ENCODE data around the gene SORBS1. TPM values are rescaled to one million over a fixed set of nuclear protein-coding genes. Genes with fewer than 3 reads are reported as not detected.

Gene SORBS1
- total and polyA plus RNA-seq, 2 donors (not counting 3 experiments of a cell fraction or from before 2014, with no cell fraction given), result 2.0 to 7.9 TPM

DNA sequence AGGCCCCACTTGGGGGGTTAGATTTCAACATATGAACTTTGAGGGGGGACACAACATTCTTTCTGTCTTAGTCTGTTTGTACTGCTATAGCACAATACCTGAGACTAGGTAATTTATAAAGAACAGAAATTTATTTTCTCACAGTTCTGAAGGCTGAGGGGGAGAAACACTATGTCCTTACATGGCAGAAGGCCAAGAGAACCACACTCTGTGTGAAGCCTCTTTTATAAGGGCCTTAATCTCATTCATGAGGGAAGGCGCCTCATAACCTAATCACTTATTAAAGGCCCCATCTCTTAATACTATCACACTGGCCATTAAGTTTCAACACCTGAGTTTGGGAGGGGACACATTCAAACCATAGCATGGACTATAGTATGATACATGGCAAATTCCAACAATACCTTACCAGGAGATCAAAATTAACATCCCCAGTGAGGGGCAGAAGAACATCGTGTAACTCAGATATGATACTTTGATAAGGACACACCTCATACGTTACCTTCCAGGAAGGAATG, 261.1 kb downstream of the SORBS1 start:
- no TSS peak for BruUV-seq (replicated peaks)
- H3K4me3 ChIP-seq (replicated peaks in 1 of 3; ENCODE audit: insufficient read depth in 1 of 3, low read depth in 1 of 3, low read length in 3 of 3), result no peak overlapping the region
- POLR2A ChIA-PET, result no interaction called here
- H3K4me1 ChIP-seq (ENCODE audit: control insufficient read depth, extremely low read depth, insufficient read depth, low read length), result peaks cover 5% of the 10 kb centered on the region
- H3K79me2 ChIP-seq (ENCODE audit: control insufficient read depth, insufficient read depth, low read length), result no peaks in the 10 kb centered on the region
- intact Hi-C loops (cut with micrococcal nuclease) (no loop called here), dilution Hi-C loops (cut with MboI; ENCODE audit: extremely low pct_ligation_motif_present, low sequenced_read_pairs) (no loop called here)
- no peaks in the 10 kb centered on the region for H3K9me3 ChIP-seq (replicated peaks; ENCODE audit: control insufficient read depth, insufficient read depth, low read length)
- H3K36me3 ChIP-seq (ENCODE audit: control insufficient read depth in 2 of 2, extremely low read depth in 1 of 2, insufficient read depth in 2 of 2, low read length in 2 of 2), result no peaks in the 10 kb centered on the region
- no peaks in the 10 kb centered on the region for H4K20me1 ChIP-seq (replicated peaks; ENCODE audit: control insufficient read depth, extremely low read depth, insufficient read depth, low read length)
- DNase-seq (ENCODE audit: low read depth, low spot score) (no peak), FAIRE-seq (no peak)
- no peak overlapping the region for H3K9ac ChIP-seq (replicated peaks; ENCODE audit: extremely low read depth, insufficient read depth, low read length)
- H3K4me2 ChIP-seq (ENCODE audit: insufficient read depth, low read length), result no peak overlapping the region
- H2AFZ ChIP-seq (ENCODE audit: low read depth, low read length), result no peak overlapping the region
- CTCF ChIA-PET, result interaction anchor here (0.9 kb wide), 1 partner anchor 53 kb away, joined by 3 read pairs; no protein-coding TSS in a partner anchor
- no peaks in the 10 kb centered on the region for H3K27me3 ChIP-seq (ENCODE audit: control insufficient read depth in 2 of 2, insufficient read depth in 2 of 2, low read length in 2 of 2)
- TF ChIP-seq MYC (IDR thresholded peaks at IDR 0.05; ENCODE audit: low read depth, low read length) (no peak), JUN (IDR thresholded peaks at IDR 0.05; ENCODE audit: borderline replicate concordance, insufficient read depth, insufficient read length, low read depth) (no peak), FOS (IDR thresholded peaks at IDR 0.05; ENCODE audit: borderline replicate concordance, insufficient read depth, low read length) (no peak), EZH2 (IDR thresholded peaks at IDR 0.05; ENCODE audit: borderline replicate concordance, low read depth, low read length, severe bottlenecking) (no peak), POLR2A (IDR thresholded peaks at IDR 0.05; ENCODE audit: low read depth, low read length) (no peak), POLR2AphosphoS5 (IDR thresholded peaks at IDR 0.05; ENCODE audit: insufficient read depth, low read depth, low read length) (no peak), GATA2 (IDR thresholded peaks at IDR 0.05; ENCODE audit: insufficient read depth, insufficient read length, low read depth, low read length) (no peak)
- TF ChIP-seq, protein P1, sequence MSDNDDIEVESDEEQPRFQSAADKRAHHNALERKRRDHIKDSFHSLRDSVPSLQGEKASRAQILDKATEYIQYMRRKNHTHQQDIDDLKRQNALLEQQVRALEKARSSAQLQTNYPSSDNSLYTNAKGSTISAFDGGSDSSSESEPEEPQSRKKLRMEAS (IDR thresholded peaks at IDR 0.05; ENCODE audit: insufficient read depth, insufficient read length), result no peak
- TF ChIP-seq, protein P2, sequence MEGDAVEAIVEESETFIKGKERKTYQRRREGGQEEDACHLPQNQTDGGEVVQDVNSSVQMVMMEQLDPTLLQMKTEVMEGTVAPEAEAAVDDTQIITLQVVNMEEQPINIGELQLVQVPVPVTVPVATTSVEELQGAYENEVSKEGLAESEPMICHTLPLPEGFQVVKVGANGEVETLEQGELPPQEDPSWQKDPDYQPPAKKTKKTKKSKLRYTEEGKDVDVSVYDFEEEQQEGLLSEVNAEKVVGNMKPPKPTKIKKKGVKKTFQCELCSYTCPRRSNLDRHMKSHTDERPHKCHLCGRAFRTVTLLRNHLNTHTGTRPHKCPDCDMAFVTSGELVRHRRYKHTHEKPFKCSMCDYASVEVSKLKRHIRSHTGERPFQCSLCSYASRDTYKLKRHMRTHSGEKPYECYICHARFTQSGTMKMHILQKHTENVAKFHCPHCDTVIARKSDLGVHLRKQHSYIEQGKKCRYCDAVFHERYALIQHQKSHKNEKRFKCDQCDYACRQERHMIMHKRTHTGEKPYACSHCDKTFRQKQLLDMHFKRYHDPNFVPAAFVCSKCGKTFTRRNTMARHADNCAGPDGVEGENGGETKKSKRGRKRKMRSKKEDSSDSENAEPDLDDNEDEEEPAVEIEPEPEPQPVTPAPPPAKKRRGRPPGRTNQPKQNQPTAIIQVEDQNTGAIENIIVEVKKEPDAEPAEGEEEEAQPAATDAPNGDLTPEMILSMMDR (IDR thresholded peaks at IDR 0.05; ENCODE audit: extremely low read depth in 1 of 2, insufficient read depth in 1 of 2, low read depth in 1 of 2, low read length in 2 of 2), result no peak
- no peaks in the 10 kb centered on the region for H3K9me1 ChIP-seq (replicated peaks; ENCODE audit: control insufficient read depth, extremely low read depth, insufficient read depth, low read length)
- no peak overlapping the region for H3K27ac ChIP-seq (ENCODE audit: insufficient read depth, low read depth, low read length)

All from endothelial cell of umbilical vein (primary cell).